Fibroblast of lung (primary cell): ENCODE results near the gene INSYN2B. TPM values are rescaled to one million over a fixed set of nuclear protein-coding genes. Genes with fewer than 3 reads are reported as not detected.

ENCODE experiments used
- DNase-seq, 2 donors: peaks; one replicate each; pipeline versions ENCODE4 v3.0.0 to v3.0.0-alpha.2; 2010; ENCODE audit warnings: low read depth in 2 of 2
- H2AFZ ChIP-seq: 2 replicates; pipeline ENCODE4 v1.5.1; 2012; ENCODE audit warnings: low read length, control low read depth, inconsistent platforms
- H3K27ac ChIP-seq: 2 replicates; pipeline ENCODE4 v1.5.1; 2011; ENCODE audit warnings: low read length, control low read depth; ENCODE audit not compliant: insufficient read depth
- H3K27me3 ChIP-seq: 2 replicates; pipeline ENCODE4 v1.5.1; 2011; ENCODE audit warnings: mild to moderate bottlenecking, low read length; ENCODE audit not compliant: control insufficient read depth, insufficient read depth
- H3K36me3 ChIP-seq: 2 replicates; pipeline ENCODE4 v1.5.1; 2011; ENCODE audit warnings: low read length; ENCODE audit not compliant: control insufficient read depth, insufficient read depth
- H3K4me1 ChIP-seq: 2 replicates; pipeline ENCODE4 v1.5.1; 2011; ENCODE audit warnings: low read length; ENCODE audit not compliant: control insufficient read depth, insufficient read depth; ENCODE audit errors: extremely low read depth
- H3K4me2 ChIP-seq: 2 replicates; pipeline ENCODE4 v1.5.1; 2011; ENCODE audit warnings: low read length, control low read depth; ENCODE audit not compliant: insufficient read depth; ENCODE audit errors: extremely low read depth
- H3K4me3 ChIP-seq, 4 experiments: fragments of 200-600 bp in 1 of 4; sonication (generic) in 1 of 4; replicated peaks in 1 of 4; 2 replicates each; pipeline ENCODE4 v1.5.1; 2011 to 2016; ENCODE audit warnings: low read length in 4 of 4, low read depth in 3 of 4, mild to moderate bottlenecking in 3 of 4, control low read depth in 2 of 4, inconsistent platforms in 1 of 4, mixed read lengths in 1 of 4; ENCODE audit not compliant: insufficient read depth in 1 of 4; ENCODE audit errors: control extremely low read depth in 1 of 4
- H3K79me2 ChIP-seq: 2 replicates; pipeline ENCODE4 v1.5.1; 2012; ENCODE audit warnings: mild to moderate bottlenecking, low read length, inconsistent platforms; ENCODE audit not compliant: control insufficient read depth, insufficient read depth
- H3K9ac ChIP-seq: 2 replicates; pipeline ENCODE4 v1.5.1; 2011; ENCODE audit warnings: mild to moderate bottlenecking, low read length, control low read depth; ENCODE audit not compliant: insufficient read depth
- H3K9me3 ChIP-seq: 2 replicates; pipeline ENCODE4 v1.5.1; 2012; ENCODE audit warnings: low read depth, low read length; ENCODE audit not compliant: control insufficient read depth, insufficient read depth
- H4K20me1 ChIP-seq: 2 replicates; pipeline ENCODE4 v1.5.1; 2011; ENCODE audit warnings: low read length; ENCODE audit not compliant: control insufficient read depth, insufficient read depth; ENCODE audit errors: extremely low read depth
- CTCF ChIP-seq, 2 donors: IDR thresholded peaks in 1 of 2; conservative IDR thresholded peaks in 1 of 2; 1 replicate in 1 of 2; 2 replicates in 1 of 2; pipeline ENCODE4 v1.5.1; 2011 to 2012; ENCODE audit warnings: low read length in 2 of 2, control low read depth in 1 of 2, inconsistent platforms in 1 of 2, low read depth in 1 of 2, mild to moderate bottlenecking in 1 of 2
- EZH2 ChIP-seq: IDR thresholded peaks from 2 replicates; pipeline ENCODE4 v1.5.1; 2012; ENCODE audit warnings: low read length, control low read depth, mild to moderate bottlenecking; ENCODE audit errors: missing control alignments
- polyA plus RNA-seq, 2 donors: library from polyadenylated mRNA; depleted of rRNA in 1 of 2; stranded (reverse) in 1 of 2; unstranded in 1 of 2; fragments of >200 nt; gene quantifications; 2 replicates each; pipeline ENCODE4 v1.2.1, GENCODE V29; 2011 to 2012; ENCODE audit warnings: missing spikeins in 1 of 2
- total RNA-seq: library from RNA; depleted of rRNA; stranded (reverse); fragments of >200 nt; gene quantifications from 2 replicates; pipeline ENCODE4 v1.2.1, GENCODE V29; 2014

INSYN2B gene
- total and polyA plus RNA-seq, 2 donors (not counting 1 experiment from before 2014, with no cell fraction given), result 3.6 to 6.3 TPM

- Histone ChIP-seq H3K79me2 (no peaks in the 10 kb centered on the region), H3K4me2 (peak overlapping the region; percentile 23), H3K36me3 (no peaks in the 10 kb centered on the region), H4K20me1 (no peaks in the 10 kb centered on the region), H3K27me3 (no peaks in the 10 kb centered on the region), H3K4me3 (no peak overlapping the region), H3K4me1 (no peaks in the 10 kb centered on the region), H2AFZ (no peak overlapping the region), H3K27ac (no peak overlapping the region), H3K9ac (no peak overlapping the region), H3K9me3 (no peaks in the 10 kb centered on the region)
- peak in 1 of 2 donors; percentile 36 for DNase-seq
- TF ChIP-seq EZH2, result no peak
- no peak for TF ChIP-seq CTCF (conservative IDR thresholded peaks at IDR 0.05 in 1 of 2, IDR thresholded peaks at IDR 0.05 in 1 of 2; ENCODE audit: low read depth in 1 of 2, low read length in 2 of 2)
These were observed 73.3 kb downstream of the INSYN2B start for GRCh38 chr5:169906745-169907649.

- Histone ChIP-seq H2AFZ (no peak overlapping the region), H3K27me3 (no peaks in the 10 kb centered on the region), H3K4me3 (no peak overlapping the region), H3K4me2 (no peak overlapping the region), H3K36me3 (no peaks in the 10 kb centered on the region), H3K9me3 (no peaks in the 10 kb centered on the region), H3K9ac (no peak overlapping the region), H3K79me2 (no peaks in the 10 kb centered on the region), H3K27ac (no peak overlapping the region), H3K4me1 (no peaks in the 10 kb centered on the region), H4K20me1 (no peaks in the 10 kb centered on the region)
- TF ChIP-seq CTCF (conservative IDR thresholded peaks at IDR 0.05 in 1 of 2, IDR thresholded peaks at IDR 0.05 in 1 of 2; ENCODE audit: low read depth in 1 of 2, low read length in 2 of 2) (no peak), EZH2 (no peak)
- DNase-seq, result no peak
These were observed 75.3 kb downstream of the INSYN2B start for GRCh38 chr5:169905017-169905416.

- peak in 1 of 2 donors; percentile 8 for DNase-seq
- H3K79me2 ChIP-seq, result no peaks in the 10 kb centered on the region
- TF ChIP-seq CTCF (conservative IDR thresholded peaks at IDR 0.05 in 1 of 2, IDR thresholded peaks at IDR 0.05 in 1 of 2; ENCODE audit: low read depth in 1 of 2, low read length in 2 of 2) (no peak), EZH2 (no peak)
These were observed 75.8 kb downstream of the INSYN2B start for GRCh38 chr5:169904508-169904907.

More at GRCh38 chr5:169904508-169904907, 75.8 kb downstream of the INSYN2B start:
- H3K4me1 ChIP-seq, result no peaks in the 10 kb centered on the region
- no peak overlapping the region for H3K9ac ChIP-seq
- no peaks in the 10 kb centered on the region for H4K20me1 ChIP-seq
- no peaks in the 10 kb centered on the region for H3K9me3 ChIP-seq
- no peak overlapping the region for H2AFZ ChIP-seq
- H3K4me3 ChIP-seq, result no peak overlapping the region
- no peaks in the 10 kb centered on the region for H3K36me3 ChIP-seq
- no peaks in the 10 kb centered on the region for H3K27me3 ChIP-seq
- H3K4me2 ChIP-seq, result no peak overlapping the region
- no peak overlapping the region for H3K27ac ChIP-seq
